SK-N-SH treated with all-trans-retinoic acid at 6 μM for 48 hours (cell line): Measurements from ENCODE around the gene FAM20C.

ENCODE experiments used
- ATAC-seq: fragments of 200-7000 bp; cut with Tn5 transposase; 3 replicates; pipeline ENCODE4 v1.9.1; 2020; ENCODE audit warnings: mild to moderate bottlenecking, moderate library complexity
- ARNTL ChIP-seq: fragments of 450-650 bp; formaldehyde crosslinking; IDR thresholded peaks from 2 replicates; pipeline ENCODE4 v1.5.0; 2020; ENCODE audit warnings: low read depth, mild to moderate bottlenecking, moderate library complexity, borderline replicate concordance
- BACH2 ChIP-seq: fragments of 250-450 bp; sonication (Bioruptor Pico); IDR thresholded peaks from 2 replicates; pipeline ENCODE4 v1.9.0; 2021; ENCODE audit warnings: mild to moderate bottlenecking, borderline replicate concordance
- CSDC2 ChIP-seq: fragments of 250-450 bp; sonication (Bioruptor Pico); IDR thresholded peaks from 2 replicates; pipeline ENCODE4 v1.5.0; 2020; ENCODE audit warnings: mild to moderate bottlenecking, moderate library complexity
- ESRRG ChIP-seq: fragments of 250-450 bp; sonication (Bioruptor Pico); IDR thresholded peaks from 2 replicates; pipeline ENCODE4 v1.6.1; 2021; ENCODE audit warnings: mild to moderate bottlenecking
- GLIS3 ChIP-seq: fragments of 250-450 bp; sonication (Bioruptor Pico); IDR thresholded peaks from 2 replicates; pipeline ENCODE4 v1.5.0; 2020; ENCODE audit warnings: mild to moderate bottlenecking, moderate library complexity
- ISL1 ChIP-seq: fragments of 250-450 bp; sonication (Bioruptor Pico); IDR thresholded peaks from 2 replicates; pipeline ENCODE4 v2.1.2; 2022; ENCODE audit warnings: mild to moderate bottlenecking, moderate library complexity
- OSR1 ChIP-seq: fragments of 250-450 bp; sonication (Bioruptor Pico); IDR thresholded peaks from 2 replicates; pipeline ENCODE4 v1.8.0; 2022; ENCODE audit warnings: moderate library complexity, mild to moderate bottlenecking, inconsistent platforms
- PPARA ChIP-seq: fragments of 250-450 bp; sonication (Bioruptor Pico); IDR thresholded peaks from 2 replicates; pipeline ENCODE4 v1.5.0; 2020; ENCODE audit warnings: mild to moderate bottlenecking, borderline replicate concordance
- RARB ChIP-seq: fragments of 250-450 bp; sonication (Bioruptor Pico); IDR thresholded peaks from 2 replicates; pipeline ENCODE4 v1.8.0; 2021; ENCODE audit warnings: mild to moderate bottlenecking, moderate library complexity
- SNAI2 ChIP-seq: fragments of 250-450 bp; sonication (Bioruptor Pico); IDR thresholded peaks from 2 replicates; pipeline ENCODE4 v1.5.0; 2020; ENCODE audit warnings: mild to moderate bottlenecking, moderate library complexity
- TCF4 ChIP-seq: fragments of 250-450 bp; sonication (Bioruptor Pico); IDR thresholded peaks from 2 replicates; pipeline ENCODE4 v1.8.0; 2021; ENCODE audit warnings: mild to moderate bottlenecking, moderate library complexity, borderline replicate concordance
- TOX ChIP-seq: fragments of 250-450 bp; sonication (Bioruptor Pico); IDR thresholded peaks from 2 replicates; pipeline ENCODE4 v1.8.0; 2021; ENCODE audit warnings: mild to moderate bottlenecking, moderate library complexity, borderline replicate concordance
- ZC3H10 ChIP-seq: fragments of 250-450 bp; sonication (Bioruptor Pico); IDR thresholded peaks from 2 replicates; pipeline ENCODE4 v1.5.1; 2021; ENCODE audit warnings: mild to moderate bottlenecking, moderate library complexity
- ZFP3 ChIP-seq: fragments of 250-450 bp; sonication (Bioruptor Pico); IDR thresholded peaks from 2 replicates; pipeline ENCODE4 v1.5.0; 2020; ENCODE audit warnings: mild to moderate bottlenecking, moderate library complexity
- ZFP30 ChIP-seq: fragments of 450-650 bp; formaldehyde crosslinking; IDR thresholded peaks from 2 replicates; pipeline ENCODE4 v1.5.0; 2022; ENCODE audit warnings: mild to moderate bottlenecking, moderate library complexity
- ZNF565 ChIP-seq: fragments of 450-650 bp; formaldehyde crosslinking; conservative IDR thresholded peaks from 2 replicates; pipeline ENCODE4 v1.5.0; 2020; ENCODE audit warnings: low read depth, mild to moderate bottlenecking, moderate library complexity
- ZNF70 ChIP-seq: fragments of 450-650 bp; formaldehyde crosslinking; IDR thresholded peaks from 2 replicates; pipeline ENCODE4 v1.5.0; 2020; ENCODE audit warnings: mild to moderate bottlenecking, moderate library complexity
- ZNF8 ChIP-seq: fragments of 450-650 bp; formaldehyde crosslinking; IDR thresholded peaks from 2 replicates; pipeline ENCODE4 v1.5.0; 2020; ENCODE audit warnings: mild to moderate bottlenecking, moderate library complexity
- TF ChIP-seq, protein P1 (sequence below): fragments of 250-450 bp; sonication (Bioruptor Pico); IDR thresholded peaks from 2 replicates; pipeline ENCODE4 v1.8.0; 2021; ENCODE audit warnings: low read depth, mild to moderate bottlenecking, moderate library complexity, borderline replicate concordance
- TF ChIP-seq, protein P2 (sequence below): fragments of 250-450 bp; sonication (Bioruptor Pico); IDR thresholded peaks from 2 replicates; pipeline ENCODE4 v1.5.1; 2021; ENCODE audit warnings: mild to moderate bottlenecking, moderate library complexity
- TF ChIP-seq, protein P3 (sequence below): fragments of 250-450 bp; sonication (Bioruptor Pico); IDR thresholded peaks from 2 replicates; pipeline ENCODE4 v1.5.0; 2020; ENCODE audit warnings: mild to moderate bottlenecking, moderate library complexity
- TF ChIP-seq, protein P4 (sequence below): fragments of 250-450 bp; sonication (Bioruptor Pico); IDR thresholded peaks from 2 replicates; pipeline ENCODE4 v1.8.0; 2020; ENCODE audit warnings: mild to moderate bottlenecking, moderate library complexity, borderline replicate concordance

The FAM20C gene

DNA sequence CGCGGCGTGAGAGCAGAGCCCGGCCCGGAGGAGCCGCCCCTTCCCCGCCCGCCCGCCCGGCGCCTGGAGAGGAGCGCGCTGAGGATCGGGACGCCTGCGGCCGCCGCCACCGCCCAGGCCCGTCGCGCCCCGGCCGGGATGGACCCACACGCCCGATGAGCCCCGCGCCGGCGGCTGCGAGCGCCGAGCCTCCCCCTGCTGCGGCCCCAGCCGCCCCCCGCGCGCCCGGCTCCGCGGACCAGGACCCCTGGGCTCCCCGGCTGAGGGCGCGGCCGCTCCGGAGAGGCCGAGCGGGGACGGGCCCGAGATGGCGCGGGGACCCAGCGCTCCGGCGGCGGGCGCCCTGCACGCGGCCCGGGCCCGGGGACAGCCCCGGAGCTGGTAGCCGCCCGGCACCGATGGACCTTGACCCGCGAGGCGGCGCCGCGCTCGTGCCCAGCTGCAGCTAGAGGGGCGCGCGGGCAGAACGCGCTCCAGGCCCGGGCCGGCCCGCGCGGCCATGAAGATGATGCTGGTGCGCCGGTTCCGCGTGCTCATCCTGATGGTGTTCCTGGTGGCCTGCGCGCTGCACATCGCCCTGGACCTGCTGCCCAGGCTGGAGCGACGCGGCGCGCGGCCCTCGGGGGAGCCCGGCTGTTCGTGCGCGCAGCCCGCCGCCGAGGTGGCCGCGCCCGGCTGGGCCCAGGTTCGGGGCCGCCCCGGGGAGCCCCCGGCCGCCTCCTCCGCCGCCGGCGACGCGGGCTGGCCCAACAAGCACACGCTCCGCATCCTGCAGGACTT lies 520 bp downstream of the FAM20C start:
- ATAC-seq = no peak
- no peak for TF ChIP-seq ARNTL (CRISPR knock-in tag)
- TF ChIP-seq ZNF8 (CRISPR knock-in tag) = no peak
- TF ChIP-seq ISL1 = no peak
- TF ChIP-seq TOX (CRISPR knock-in tag) = no peak
- TF ChIP-seq GLIS3 (CRISPR knock-in tag) = no peak
- no peak for TF ChIP-seq ZC3H10 (CRISPR knock-in tag)
- TF ChIP-seq, protein P1, sequence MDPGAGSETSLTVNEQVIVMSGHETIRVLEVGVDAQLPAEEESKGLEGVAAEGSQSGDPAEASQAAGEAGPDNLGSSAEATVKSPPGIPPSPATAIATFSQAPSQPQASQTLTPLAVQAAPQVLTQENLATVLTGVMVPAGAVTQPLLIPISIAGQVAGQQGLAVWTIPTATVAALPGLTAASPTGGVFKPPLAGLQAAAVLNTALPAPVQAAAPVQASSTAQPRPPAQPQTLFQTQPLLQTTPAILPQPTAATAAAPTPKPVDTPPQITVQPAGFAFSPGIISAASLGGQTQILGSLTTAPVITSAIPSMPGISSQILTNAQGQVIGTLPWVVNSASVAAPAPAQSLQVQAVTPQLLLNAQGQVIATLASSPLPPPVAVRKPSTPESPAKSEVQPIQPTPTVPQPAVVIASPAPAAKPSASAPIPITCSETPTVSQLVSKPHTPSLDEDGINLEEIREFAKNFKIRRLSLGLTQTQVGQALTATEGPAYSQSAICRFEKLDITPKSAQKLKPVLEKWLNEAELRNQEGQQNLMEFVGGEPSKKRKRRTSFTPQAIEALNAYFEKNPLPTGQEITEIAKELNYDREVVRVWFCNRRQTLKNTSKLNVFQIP = no peak
- no peak for TF ChIP-seq ZFP30 (CRISPR knock-in tag)
- no peak for TF ChIP-seq ZFP3
- no peak for TF ChIP-seq ESRRG (CRISPR knock-in tag)
- TF ChIP-seq CSDC2 (CRISPR knock-in tag) = no peak
- no peak for TF ChIP-seq ZNF565 (CRISPR knock-in tag)
- TF ChIP-seq, protein P2, sequence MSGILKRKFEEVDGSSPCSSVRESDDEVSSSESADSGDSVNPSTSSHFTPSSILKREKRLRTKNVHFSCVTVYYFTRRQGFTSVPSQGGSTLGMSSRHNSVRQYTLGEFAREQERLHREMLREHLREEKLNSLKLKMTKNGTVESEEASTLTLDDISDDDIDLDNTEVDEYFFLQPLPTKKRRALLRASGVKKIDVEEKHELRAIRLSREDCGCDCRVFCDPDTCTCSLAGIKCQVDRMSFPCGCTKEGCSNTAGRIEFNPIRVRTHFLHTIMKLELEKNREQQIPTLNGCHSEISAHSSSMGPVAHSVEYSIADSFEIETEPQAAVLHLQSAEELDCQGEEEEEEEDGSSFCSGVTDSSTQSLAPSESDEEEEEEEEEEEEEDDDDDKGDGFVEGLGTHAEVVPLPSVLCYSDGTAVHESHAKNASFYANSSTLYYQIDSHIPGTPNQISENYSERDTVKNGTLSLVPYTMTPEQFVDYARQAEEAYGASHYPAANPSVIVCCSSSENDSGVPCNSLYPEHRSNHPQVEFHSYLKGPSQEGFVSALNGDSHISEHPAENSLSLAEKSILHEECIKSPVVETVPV = no peak
- no peak for TF ChIP-seq ZNF70 (CRISPR knock-in tag)
- TF ChIP-seq BACH2 (CRISPR knock-in tag) = no peak
- TF ChIP-seq, protein P3, sequence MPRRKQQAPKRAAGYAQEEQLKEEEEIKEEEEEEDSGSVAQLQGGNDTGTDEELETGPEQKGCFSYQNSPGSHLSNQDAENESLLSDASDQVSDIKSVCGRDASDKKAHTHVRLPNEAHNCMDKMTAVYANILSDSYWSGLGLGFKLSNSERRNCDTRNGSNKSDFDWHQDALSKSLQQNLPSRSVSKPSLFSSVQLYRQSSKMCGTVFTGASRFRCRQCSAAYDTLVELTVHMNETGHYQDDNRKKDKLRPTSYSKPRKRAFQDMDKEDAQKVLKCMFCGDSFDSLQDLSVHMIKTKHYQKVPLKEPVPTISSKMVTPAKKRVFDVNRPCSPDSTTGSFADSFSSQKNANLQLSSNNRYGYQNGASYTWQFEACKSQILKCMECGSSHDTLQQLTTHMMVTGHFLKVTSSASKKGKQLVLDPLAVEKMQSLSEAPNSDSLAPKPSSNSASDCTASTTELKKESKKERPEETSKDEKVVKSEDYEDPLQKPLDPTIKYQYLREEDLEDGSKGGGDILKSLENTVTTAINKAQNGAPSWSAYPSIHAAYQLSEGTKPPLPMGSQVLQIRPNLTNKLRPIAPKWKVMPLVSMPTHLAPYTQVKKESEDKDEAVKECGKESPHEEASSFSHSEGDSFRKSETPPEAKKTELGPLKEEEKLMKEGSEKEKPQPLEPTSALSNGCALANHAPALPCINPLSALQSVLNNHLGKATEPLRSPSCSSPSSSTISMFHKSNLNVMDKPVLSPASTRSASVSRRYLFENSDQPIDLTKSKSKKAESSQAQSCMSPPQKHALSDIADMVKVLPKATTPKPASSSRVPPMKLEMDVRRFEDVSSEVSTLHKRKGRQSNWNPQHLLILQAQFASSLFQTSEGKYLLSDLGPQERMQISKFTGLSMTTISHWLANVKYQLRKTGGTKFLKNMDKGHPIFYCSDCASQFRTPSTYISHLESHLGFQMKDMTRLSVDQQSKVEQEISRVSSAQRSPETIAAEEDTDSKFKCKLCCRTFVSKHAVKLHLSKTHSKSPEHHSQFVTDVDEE (CRISPR knock-in tag) = no peak
- no peak for TF ChIP-seq SNAI2 (CRISPR knock-in tag)

DNA sequence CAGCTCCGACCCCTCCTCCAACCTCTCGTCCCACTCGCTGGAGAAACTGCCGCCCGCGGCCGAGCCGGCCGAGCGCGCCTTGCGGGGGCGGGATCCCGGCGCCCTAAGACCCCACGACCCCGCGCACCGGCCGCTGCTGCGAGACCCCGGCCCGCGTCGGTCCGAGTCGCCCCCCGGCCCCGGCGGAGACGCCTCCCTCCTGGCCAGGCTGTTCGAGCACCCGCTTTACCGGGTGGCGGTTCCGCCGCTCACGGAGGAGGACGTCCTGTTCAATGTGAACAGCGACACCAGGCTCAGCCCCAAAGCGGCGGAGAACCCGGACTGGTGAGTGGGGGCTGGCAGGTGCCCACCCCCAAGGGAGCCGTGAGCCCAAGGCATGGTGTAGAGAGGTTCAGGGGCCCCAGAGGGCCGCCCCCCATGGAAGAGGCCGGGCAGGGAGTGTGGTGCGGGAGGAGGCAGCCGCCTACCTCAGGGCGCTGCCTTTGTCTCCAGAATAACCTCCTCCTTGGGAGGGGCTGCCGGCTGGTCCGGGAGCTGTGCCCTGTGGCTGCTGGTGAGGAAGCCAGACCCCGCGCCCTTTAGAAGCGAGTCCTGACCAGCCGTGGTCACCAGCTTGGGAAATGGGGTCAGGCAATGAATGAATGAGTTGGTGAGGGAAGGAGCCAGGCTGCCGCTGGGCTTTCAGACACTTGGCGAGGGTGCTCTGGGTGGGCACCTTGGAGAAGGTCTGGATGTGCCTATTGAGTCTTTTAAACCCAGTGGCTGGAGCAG lies 1.3 kb downstream of the FAM20C start:
- ATAC-seq = no peak
- TF ChIP-seq PPARA (CRISPR knock-in tag) (no peak), ISL1 (no peak), ZFP30 (CRISPR knock-in tag) (no peak), RARB (CRISPR knock-in tag) (no peak), ZNF565 (CRISPR knock-in tag) (no peak), BACH2 (CRISPR knock-in tag) (no peak), ZNF8 (CRISPR knock-in tag) (no peak), ZNF70 (CRISPR knock-in tag) (no peak), TOX (CRISPR knock-in tag) (no peak), ZC3H10 (CRISPR knock-in tag) (no peak), OSR1 (CRISPR knock-in tag) (no peak), ZFP3 (no peak), TCF4 (no peak)
- TF ChIP-seq, protein P3 (CRISPR knock-in tag) = no peak
- TF ChIP-seq, protein P4, sequence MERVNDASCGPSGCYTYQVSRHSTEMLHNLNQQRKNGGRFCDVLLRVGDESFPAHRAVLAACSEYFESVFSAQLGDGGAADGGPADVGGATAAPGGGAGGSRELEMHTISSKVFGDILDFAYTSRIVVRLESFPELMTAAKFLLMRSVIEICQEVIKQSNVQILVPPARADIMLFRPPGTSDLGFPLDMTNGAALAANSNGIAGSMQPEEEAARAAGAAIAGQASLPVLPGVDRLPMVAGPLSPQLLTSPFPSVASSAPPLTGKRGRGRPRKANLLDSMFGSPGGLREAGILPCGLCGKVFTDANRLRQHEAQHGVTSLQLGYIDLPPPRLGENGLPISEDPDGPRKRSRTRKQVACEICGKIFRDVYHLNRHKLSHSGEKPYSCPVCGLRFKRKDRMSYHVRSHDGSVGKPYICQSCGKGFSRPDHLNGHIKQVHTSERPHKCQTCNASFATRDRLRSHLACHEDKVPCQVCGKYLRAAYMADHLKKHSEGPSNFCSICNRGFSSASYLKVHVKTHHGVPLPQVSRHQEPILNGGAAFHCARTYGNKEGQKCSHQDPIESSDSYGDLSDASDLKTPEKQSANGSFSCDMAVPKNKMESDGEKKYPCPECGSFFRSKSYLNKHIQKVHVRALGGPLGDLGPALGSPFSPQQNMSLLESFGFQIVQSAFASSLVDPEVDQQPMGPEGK (CRISPR knock-in tag) = no peak
